ENCODE results near the gene MKRN3. TPM values are rescaled to one million over a fixed set of nuclear protein-coding genes. Genes with fewer than 3 reads are reported as not detected.

The MKRN3 gene
- total and polyA plus RNA-seq, 9 donors: 0.38 to 2.2 (median 0.61) TPM; not detected in 3

- Histone ChIP-seq H3K9me3 (no peaks in the 10 kb centered on the region), H3K4me1 (ENCODE audit: insufficient read depth) (no peaks in the 10 kb centered on the region), H3K27ac (no peak overlapping the region), H3K27me3 (no peaks in the 10 kb centered on the region), H3K36me3 (no peaks in the 10 kb centered on the region), H3K4me3 (no peak overlapping the region)
- no peak for DNase-seq
- 82 to 86% (median 83%) methylated on average over 2 of the region's 2 CpGs for WGBS, 3 donors
- intact Hi-C loops (cut with DNase I): no loop called here
- TF ChIP-seq CTCF (IDR thresholded peaks at IDR 0.05) (no peak), POLR2A (IDR thresholded peaks at IDR 0.05) (no peak), EP300 (IDR thresholded peaks at IDR 0.05) (no peak)
These were observed 40.8 kb downstream of the MKRN3 start for GRCh38 chr15:23606226-23606625.

GRCh38 chr15:23616536-23616935 is 51.1 kb downstream of the MKRN3 start:
- no peaks in the 10 kb centered on the region for H3K4me1 ChIP-seq (ENCODE audit: insufficient read depth)
- intact Hi-C loops (cut with DNase I): no loop called here
- no peak for DNase-seq
- WGBS, 3 donors: 71 to 77% (median 71%) methylated on average over 10 of the region's 10 CpGs
- H3K4me3 ChIP-seq: no peak overlapping the region
- no peak overlapping the region for H3K27ac ChIP-seq
- H3K36me3 ChIP-seq: no peaks in the 10 kb centered on the region
- no peak for TF ChIP-seq EP300 (IDR thresholded peaks at IDR 0.05)
- TF ChIP-seq CTCF (IDR thresholded peaks at IDR 0.05): no peak
- TF ChIP-seq POLR2A (IDR thresholded peaks at IDR 0.05): no peak
- H3K27me3 ChIP-seq: no peaks in the 10 kb centered on the region
- H3K9me3 ChIP-seq: no peaks in the 10 kb centered on the region

MicroRNAs within 50 kb of the gene (microRNA counts, 767-probe panel; counts per million panel counts)
- 530 counts per million, percentile 78 among the panel's probes with 10 or more counts for microRNA hsa-miR-4508

Small RNAs within 50 kb of the gene (microRNA-seq; reads per million reads assigned to microRNA genes)
- gene MIR4508: 0 reads per million in 3 donors

Small RNAs within 50 kb of the gene (small RNA-seq; reads per million reads assigned to genes)
- not detected for gene MIR4508

Other genes starting within 250 kb of the MKRN3 start
- not detected for gene GOLGA6L26, start 231.5 kb upstream of the MKRN3 start, total RNA-seq
- gene GOLGA6L26, start 231.5 kb upstream of the MKRN3 start, polyA plus RNA-seq: not detected
- gene GOLGA8S, start 210.9 kb upstream of the MKRN3 start, total RNA-seq: under 1 TPM in 6 of 7 donors, not detected in 1; 0.33 to 0.68 (median 0.58) TPM
- under 1 TPM; 0.11 to 0.30 TPM for gene GOLGA8S, start 210.9 kb upstream of the MKRN3 start, polyA plus RNA-seq
- gene GOLGA6L2, start 118.4 kb upstream of the MKRN3 start, total RNA-seq: not detected
- not detected for gene GOLGA6L2, start 118.4 kb upstream of the MKRN3 start, polyA plus RNA-seq
- 1 to 10 TPM; 1.5 to 4.3 (median 2.4) TPM for gene MAGEL2, start 82.2 kb downstream of the MKRN3 start, total RNA-seq
- 1 to 10 TPM in 1 of 2 donors, under 1 TPM in 1; 0.75 to 1.7 TPM for gene MAGEL2, start 82.2 kb downstream of the MKRN3 start, polyA plus RNA-seq
- gene NDN, start 121.6 kb downstream of the MKRN3 start, total RNA-seq: 100 to 1,000 TPM in 5 of 7 donors, 10 to 100 TPM in 2; 85.6 to 137 (median 112) TPM
- gene NDN, start 121.6 kb downstream of the MKRN3 start, polyA plus RNA-seq: 100 to 1,000 TPM in 1 of 2 donors, 10 to 100 TPM in 1; 77.9 to 105 TPM

Data from ovary (tissue), 9 donors.